HUES64 (cell line): ENCODE results near the gene DNAH3.
"Not testable (repeated sequence)": the region's sequence is repeated elsewhere in the genome, so short reads cannot be mapped to it uniquely, and the experiment has no call there.

Experiments
- H3K27ac ChIP-seq: 2 replicates; pipeline ENCODE4 v1.7.0; 2013; ENCODE audit warnings: low read depth, low read length, inconsistent platforms
- H3K27me3 ChIP-seq: 2 replicates; pipeline ENCODE4 v1.6.1; 2013; ENCODE audit warnings: mild to moderate bottlenecking, low read length; ENCODE audit not compliant: insufficient read depth
- H3K36me3 ChIP-seq: 2 replicates; pipeline ENCODE4 v1.6.1; 2013; ENCODE audit warnings: mild to moderate bottlenecking, low read length; ENCODE audit not compliant: insufficient read depth
- H3K4me1 ChIP-seq: 2 replicates; pipeline ENCODE4 v1.6.1; 2013; ENCODE audit warnings: mild to moderate bottlenecking, low read length, moderate library complexity; ENCODE audit not compliant: insufficient read depth
- H3K4me3 ChIP-seq: 2 replicates; pipeline ENCODE4 v1.5.1; 2013; ENCODE audit warnings: mild to moderate bottlenecking, low read length, moderate library complexity
- H3K9ac ChIP-seq: 2 replicates; pipeline ENCODE4 v1.6.1; 2013; ENCODE audit warnings: mild to moderate bottlenecking, low read depth, low read length
- H3K9me3 ChIP-seq: 2 replicates; pipeline ENCODE4 v1.6.1; 2013; ENCODE audit warnings: low read depth, low read length; ENCODE audit not compliant: insufficient read depth
- WGBS: fragments of 150-250, 120-280 bp; methylation state at CpG from one replicate; pipeline ENCODE4 v1.1.7; 2013; ENCODE audit warnings: missing lambda C conversion rate; 5-methylcytosine and 5-hydroxymethylcytosine counted together

Gene DNAH3

DNA sequence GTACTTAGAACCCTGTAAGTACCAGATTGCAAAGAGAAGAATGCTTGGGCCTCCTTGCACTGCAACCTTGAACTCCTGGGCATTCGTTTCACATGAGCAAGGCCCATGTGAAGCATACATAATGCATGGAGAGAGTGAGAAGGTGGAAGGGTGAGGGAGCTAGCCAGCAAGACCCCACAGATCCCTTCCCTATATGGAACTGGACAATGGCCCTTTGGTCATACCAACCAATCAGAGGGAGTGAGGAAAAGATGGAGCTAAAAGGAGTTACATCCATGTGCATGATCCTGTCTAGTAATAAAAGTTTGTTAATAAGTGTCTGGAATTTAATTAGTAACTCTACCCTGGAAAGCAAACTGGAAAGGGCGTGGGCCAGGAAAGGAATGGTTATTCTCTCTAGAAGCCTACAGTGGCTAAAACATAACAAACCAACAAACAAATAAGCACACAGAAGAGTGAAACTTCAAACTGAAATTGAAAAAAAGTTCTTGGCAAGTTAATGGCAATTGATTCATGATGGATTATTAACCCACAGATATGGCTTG lies 29.6 kb downstream of the DNAH3 start:
- Histone ChIP-seq H3K36me3 (no peaks in the 10 kb centered on the region), H3K9me3 (no peaks in the 10 kb centered on the region), H3K27me3 (no peaks in the 10 kb centered on the region), H3K4me3 (no peak overlapping the region), H3K4me1 (peaks cover 12% of the 10 kb centered on the region; the same call in 1 of the 2 replicates), H3K27ac (no peak overlapping the region), H3K9ac (no peak overlapping the region)
- 94% methylated on average over 2 of the region's 2 CpGs for WGBS

- H3K4me1 ChIP-seq, result peaks cover 16% of the 10 kb centered on the region; the same call in 1 of the 2 replicates
- H3K27ac ChIP-seq, result no peak overlapping the region
- H3K4me3 ChIP-seq, result no peak overlapping the region
- WGBS, result 95% methylated on average over 4 of the region's 4 CpGs
- no peaks in the 10 kb centered on the region for H3K27me3 ChIP-seq
- no peaks in the 10 kb centered on the region for H3K36me3 ChIP-seq
- no peaks in the 10 kb centered on the region for H3K9me3 ChIP-seq
- H3K9ac ChIP-seq, result no peak overlapping the region
Observed at GRCh38 chr16:21117567-21117966, 33.1 kb downstream of the DNAH3 start.

DNA sequence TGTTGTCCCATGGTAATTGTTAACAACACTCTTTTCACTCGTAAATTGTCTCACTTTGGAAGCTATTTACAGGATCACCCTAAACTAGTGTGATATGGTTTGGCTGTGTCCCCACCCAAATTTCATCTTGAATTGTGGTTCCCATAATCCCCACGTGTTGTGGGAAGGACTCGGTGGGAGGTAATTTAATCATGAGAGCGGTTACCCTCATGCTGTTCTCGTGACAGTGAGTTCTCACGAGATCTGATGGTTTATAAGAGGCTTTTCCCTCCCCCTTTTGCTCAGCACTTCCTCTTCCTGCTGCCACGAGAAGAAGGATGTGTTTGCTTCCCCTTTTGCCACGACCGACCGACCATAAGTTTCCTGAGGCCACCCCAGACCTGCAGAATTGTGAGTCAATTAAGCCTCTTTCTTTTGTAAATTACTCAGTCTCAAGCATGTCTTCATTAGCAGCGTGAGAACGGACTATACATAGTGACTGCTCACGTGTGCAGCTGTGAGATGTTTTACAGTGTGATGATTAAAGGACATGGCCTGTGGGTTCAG lies 34.4 kb downstream of the DNAH3 start:
- Histone ChIP-seq H3K4me1 (peaks cover 16% of the 10 kb centered on the region; the same call in 1 of the 2 replicates), H3K36me3 (no peaks in the 10 kb centered on the region), H3K9ac (no peak overlapping the region), H3K4me3 (peak overlapping the region; percentile 35), H3K9me3 (no peaks in the 10 kb centered on the region), H3K27ac (no peak overlapping the region), H3K27me3 (no peaks in the 10 kb centered on the region)
- WGBS, result 48% methylated on average over 11 of the region's 13 CpGs

- not testable (repeated sequence) for H3K27ac ChIP-seq
- peak overlapping the region; percentile 35; the same call in 1 of the 2 replicates for H3K4me3 ChIP-seq
- 97% methylated on average over 3 of the region's 4 CpGs for WGBS
Observed at GRCh38 chr16:21115551-21115950, 35.1 kb downstream of the DNAH3 start.

DNA sequence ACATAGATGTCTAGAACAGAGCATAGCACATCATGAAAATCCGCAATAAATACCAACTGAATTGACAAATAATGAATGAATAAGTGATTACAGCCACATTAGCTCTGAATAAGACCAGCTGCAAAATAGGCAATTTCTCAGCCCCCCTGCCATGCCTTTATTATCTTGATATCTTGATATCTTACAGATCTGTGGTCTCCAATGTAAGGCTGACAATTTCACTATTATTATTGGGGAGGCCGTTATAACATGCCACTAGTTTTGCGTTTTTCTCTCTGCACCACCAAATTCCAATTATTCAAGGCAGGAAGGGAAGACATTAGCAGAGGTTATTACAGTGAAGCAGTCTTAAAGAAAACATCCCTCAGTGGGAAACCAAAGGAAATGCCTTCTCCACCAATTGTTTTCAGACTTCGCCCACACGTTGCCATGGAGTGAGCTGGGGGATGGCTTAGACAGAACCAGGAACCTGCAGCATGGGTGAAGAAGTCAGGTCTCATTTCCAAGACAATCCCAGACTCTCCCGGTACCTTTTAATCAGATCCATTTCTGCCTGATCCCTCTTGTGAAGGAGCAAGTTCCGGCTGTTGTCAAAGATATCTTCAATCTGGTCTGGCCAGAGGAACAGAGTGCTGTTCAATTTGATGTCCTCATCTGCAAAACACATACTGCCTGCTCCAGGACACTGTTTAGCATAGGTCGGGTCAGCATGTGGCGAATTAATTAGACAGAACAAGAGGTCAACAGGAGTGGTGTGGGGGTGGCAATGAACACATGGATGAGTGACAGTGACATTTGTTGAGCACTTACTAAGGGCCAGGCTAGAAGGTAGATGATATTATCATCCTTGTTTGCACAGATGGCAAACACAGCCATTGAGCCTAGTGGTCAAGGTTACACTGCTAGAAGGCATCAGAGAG lies 46.4 kb downstream of the DNAH3 start:
- Histone ChIP-seq H3K27ac (no peak overlapping the region), H3K36me3 (no peaks in the 10 kb centered on the region), H3K4me1 (peaks cover 10% of the 10 kb centered on the region; the same call in 1 of the 2 replicates), H3K9me3 (no peaks in the 10 kb centered on the region), H3K27me3 (no peaks in the 10 kb centered on the region), H3K4me3 (no peak overlapping the region), H3K9ac (no peak overlapping the region)
- WGBS, result 77% methylated on average over 7 of the region's 9 CpGs

More at GRCh38 chr16:21115551-21115950, 35.1 kb downstream of the DNAH3 start:
- peaks cover 16% of the 10 kb centered on the region; the same call in 1 of the 2 replicates for H3K4me1 ChIP-seq
- H3K36me3 ChIP-seq, H3K27me3 ChIP-seq, H3K9ac ChIP-seq, H3K9me3 ChIP-seq: not testable (repeated sequence)

- H3K4me3 ChIP-seq, result no peak overlapping the region
- H3K27ac ChIP-seq, result no peak overlapping the region
- H3K9ac ChIP-seq, result no peak overlapping the region
- no peaks in the 10 kb centered on the region for H3K27me3 ChIP-seq
- H3K36me3 ChIP-seq, result no peaks in the 10 kb centered on the region
- H3K9me3 ChIP-seq, result no peaks in the 10 kb centered on the region
- peaks cover 10% of the 10 kb centered on the region; the same call in 1 of the 2 replicates for H3K4me1 ChIP-seq
- 67% methylated on average over 7 of the region's 8 CpGs for WGBS
Observed at GRCh38 chr16:21101631-21102420, 48.8 kb downstream of the DNAH3 start.

DNA sequence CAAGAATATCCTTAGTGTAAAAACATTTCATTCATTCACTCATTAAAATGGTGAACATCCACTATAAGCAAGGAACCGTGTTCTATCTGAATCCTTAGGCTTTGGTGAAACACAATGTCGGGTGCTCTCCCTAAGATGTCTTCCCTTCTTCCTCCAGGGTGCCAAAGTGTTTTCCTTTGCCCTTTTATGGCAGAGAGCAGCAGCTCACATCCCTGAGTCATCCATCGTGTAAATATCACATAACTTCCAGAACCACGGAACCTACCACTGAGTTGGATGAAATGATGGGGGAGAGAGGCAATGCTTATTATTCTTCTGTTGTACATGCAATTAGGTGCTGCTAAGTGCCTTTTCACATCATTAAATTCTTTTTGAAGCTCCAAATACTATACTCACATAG lies 50.2 kb downstream of the DNAH3 start:
- Histone ChIP-seq H3K9ac (no peak overlapping the region), H3K9me3 (0 out of 2 replicates have a peak, but pooled peaks cover under 1% of the 10 kb centered on the region), H3K4me3 (no peak overlapping the region), H3K4me1 (peaks cover 10% of the 10 kb centered on the region; the same call in 1 of the 2 replicates), H3K36me3 (no peaks in the 10 kb centered on the region), H3K27me3 (no peaks in the 10 kb centered on the region), H3K27ac (no peak overlapping the region)
- WGBS, result 82% methylated on average over 3 of the region's 4 CpGs

DNA sequence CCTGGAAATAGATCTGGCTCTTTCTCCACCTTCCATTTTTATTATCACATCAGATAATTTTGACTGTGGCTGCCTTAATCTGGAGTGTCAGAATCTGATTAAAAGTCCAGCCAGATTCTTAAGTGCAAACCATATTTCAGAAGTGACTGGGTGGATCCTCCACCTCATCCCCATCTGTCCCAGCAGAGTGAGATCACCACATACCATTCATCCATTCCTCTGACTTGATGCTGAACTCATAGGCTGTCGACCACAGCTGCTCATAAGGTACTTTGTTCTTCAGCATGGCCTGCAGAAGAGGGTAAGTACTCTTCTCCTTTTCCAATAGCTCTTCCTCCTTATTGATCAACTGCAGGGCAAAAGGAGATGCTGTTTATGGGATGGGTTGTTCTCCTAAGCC lies 53.5 kb downstream of the DNAH3 start:
- Histone ChIP-seq H3K9me3 (peaks cover 10% of the 10 kb centered on the region), H3K36me3 (no peaks in the 10 kb centered on the region), H3K9ac (no peak overlapping the region), H3K4me1 (no peaks in the 10 kb centered on the region), H3K4me3 (no peak overlapping the region), H3K27ac (no peak overlapping the region), H3K27me3 (no peaks in the 10 kb centered on the region)
- 70% methylated on average over 1 of the region's 1 CpG for WGBS

DNA sequence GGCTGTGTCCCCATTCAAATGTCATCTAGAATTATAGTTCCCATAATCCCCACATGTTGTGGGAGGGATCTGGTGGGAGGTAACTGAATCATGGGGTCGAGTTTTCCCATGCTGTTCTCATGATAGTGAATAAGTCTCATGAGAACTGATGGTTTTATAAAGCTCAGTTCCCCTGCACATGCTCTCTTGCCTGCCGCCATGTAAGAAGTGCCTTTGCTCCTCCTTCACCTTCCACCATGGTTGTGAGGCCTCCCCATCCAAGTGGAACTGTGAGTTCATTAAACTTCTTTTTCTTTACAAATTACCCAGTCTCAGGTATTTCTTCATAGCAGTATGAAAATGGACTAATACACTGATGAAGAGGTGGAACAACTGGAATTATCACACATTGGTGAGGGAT lies 55.9 kb downstream of the DNAH3 start:
- 82% methylated on average over 2 of the region's 2 CpGs for WGBS
- H3K27me3 ChIP-seq, H3K4me1 ChIP-seq: not testable (repeated sequence)

DNA sequence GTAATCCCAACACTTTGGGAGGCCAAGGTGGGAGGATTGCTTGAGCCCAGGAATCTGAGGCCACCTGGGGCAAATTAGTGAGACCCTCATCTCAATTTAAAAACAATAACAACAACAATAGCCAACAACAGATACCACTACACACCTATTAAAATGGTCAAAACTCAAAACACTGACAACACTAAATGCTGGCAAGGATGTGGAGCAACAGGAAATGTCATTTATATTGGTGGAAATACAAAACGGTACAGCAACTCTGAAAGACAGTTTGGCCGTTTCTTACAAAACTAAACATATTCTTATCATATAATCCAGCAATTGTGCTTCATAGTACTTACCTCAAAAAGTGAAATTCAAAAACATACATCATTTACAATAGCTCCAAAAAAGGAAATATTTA lies 57.7 kb downstream of the DNAH3 start:
- H3K9me3 ChIP-seq, result peaks cover 10% of the 10 kb centered on the region
- no peaks in the 10 kb centered on the region for H3K27me3 ChIP-seq
- WGBS, result 90% methylated on average over 2 of the region's 2 CpGs
- no peak overlapping the region for H3K27ac ChIP-seq
- no peak overlapping the region for H3K9ac ChIP-seq
- H3K4me1 ChIP-seq, result no peaks in the 10 kb centered on the region; the same call in 1 of the 2 replicates
- H3K4me3 ChIP-seq, result no peak overlapping the region
- H3K36me3 ChIP-seq, result no peaks in the 10 kb centered on the region

More for the DNA sequence above, 55.9 kb downstream of the DNAH3 start:
- peaks cover 10% of the 10 kb centered on the region for H3K9me3 ChIP-seq
- H3K4me3 ChIP-seq, H3K36me3 ChIP-seq, H3K27ac ChIP-seq, H3K9ac ChIP-seq: not testable (repeated sequence)
